Activated effector memory CD4-positive, alpha-beta T cell treated with Interleukin-2 at 50 U/mL for 16 hours (primary cell): Measurements from ENCODE around the gene NFE2L1.
"Not testable (repeated sequence)": the region's sequence is repeated elsewhere in the genome, so short reads cannot be mapped to it uniquely, and the experiment has no call there.

ENCODE experiments used
- DNase-seq: peaks from one replicate; pipeline ENCODE4 v3.0.0-alpha.2; 2020

The NFE2L1 gene

GRCh38 chr17:48024149-48025039, 23.8 kb upstream of the NFE2L1 start:
- DNase-seq = peak; percentile 48

- peak; percentile 96 for DNase-seq
These were observed 22.9 kb upstream of the NFE2L1 start for GRCh38 chr17:48025040-48025903.

GRCh38 chr17:48025904-48026501, 22.2 kb upstream of the NFE2L1 start:
- DNase-seq = no peak

- DNase-seq = peak; percentile 44
These were observed 21.4 kb upstream of the NFE2L1 start for GRCh38 chr17:48026502-48027321.

- no peak for DNase-seq
These were observed 20.7 kb upstream of the NFE2L1 start for GRCh38 chr17:48027322-48027981.

- DNase-seq = no peak
These were observed 19.4 kb upstream of the NFE2L1 start for GRCh38 chr17:48028736-48029135.

- DNase-seq = no peak
These were observed 17.6 kb upstream of the NFE2L1 start for GRCh38 chr17:48030531-48030930.

- DNase-seq = no peak
These were observed 16.2 kb upstream of the NFE2L1 start for GRCh38 chr17:48031966-48032365.

- DNase-seq = not testable (repeated sequence)
These were observed 13.4 kb upstream of the NFE2L1 start for GRCh38 chr17:48034734-48035133.

- DNase-seq = no peak
These were observed 11.5 kb upstream of the NFE2L1 start for GRCh38 chr17:48036693-48037035.

- DNase-seq = peak; percentile 54
These were observed 10.9 kb upstream of the NFE2L1 start, which contains the start of gene COPZ2 for GRCh38 chr17:48037036-48037837. COPZ2 (minus strand) TSS chr17:48037797; CDS start chr17:48037777, 20 bp downstream.

- DNase-seq = no peak
These were observed 10.3 kb upstream of the NFE2L1 start for GRCh38 chr17:48037838-48038323.

- DNase-seq = no peak
These were observed 9.5 kb upstream of the NFE2L1 start for GRCh38 chr17:48038687-48039086.

GRCh38 chr17:48043176-48043575, 5.0 kb upstream of the NFE2L1 start:
- DNase-seq = no peak

- no peak for DNase-seq
These were observed 3.3 kb upstream of the NFE2L1 start for GRCh38 chr17:48044851-48045250.

GRCh38 chr17:48045316-48046001, 2.7 kb upstream of the NFE2L1 start:
- no peak for DNase-seq

GRCh38 chr17:48046296-48046695, 1.9 kb upstream of the NFE2L1 start:
- no peak for DNase-seq

- DNase-seq = no peak
These were observed 932 bp upstream of the NFE2L1 start for GRCh38 chr17:48047113-48047740.

- no peak for DNase-seq
These were observed 396 bp downstream of the NFE2L1 start for GRCh38 chr17:48048384-48049126.
